Hepatic stellate cell (primary cell): ENCODE data around the gene FANCG.
A peak's percentile ranks its signal among the peaks of the same experiment; 100 is the strongest.

ENCODE experiments used
- DNase-seq: peaks from one replicate; pipeline ENCODE4 v3.0.0; 2011; ENCODE audit warnings: low spot score

FANCG gene

DNA sequence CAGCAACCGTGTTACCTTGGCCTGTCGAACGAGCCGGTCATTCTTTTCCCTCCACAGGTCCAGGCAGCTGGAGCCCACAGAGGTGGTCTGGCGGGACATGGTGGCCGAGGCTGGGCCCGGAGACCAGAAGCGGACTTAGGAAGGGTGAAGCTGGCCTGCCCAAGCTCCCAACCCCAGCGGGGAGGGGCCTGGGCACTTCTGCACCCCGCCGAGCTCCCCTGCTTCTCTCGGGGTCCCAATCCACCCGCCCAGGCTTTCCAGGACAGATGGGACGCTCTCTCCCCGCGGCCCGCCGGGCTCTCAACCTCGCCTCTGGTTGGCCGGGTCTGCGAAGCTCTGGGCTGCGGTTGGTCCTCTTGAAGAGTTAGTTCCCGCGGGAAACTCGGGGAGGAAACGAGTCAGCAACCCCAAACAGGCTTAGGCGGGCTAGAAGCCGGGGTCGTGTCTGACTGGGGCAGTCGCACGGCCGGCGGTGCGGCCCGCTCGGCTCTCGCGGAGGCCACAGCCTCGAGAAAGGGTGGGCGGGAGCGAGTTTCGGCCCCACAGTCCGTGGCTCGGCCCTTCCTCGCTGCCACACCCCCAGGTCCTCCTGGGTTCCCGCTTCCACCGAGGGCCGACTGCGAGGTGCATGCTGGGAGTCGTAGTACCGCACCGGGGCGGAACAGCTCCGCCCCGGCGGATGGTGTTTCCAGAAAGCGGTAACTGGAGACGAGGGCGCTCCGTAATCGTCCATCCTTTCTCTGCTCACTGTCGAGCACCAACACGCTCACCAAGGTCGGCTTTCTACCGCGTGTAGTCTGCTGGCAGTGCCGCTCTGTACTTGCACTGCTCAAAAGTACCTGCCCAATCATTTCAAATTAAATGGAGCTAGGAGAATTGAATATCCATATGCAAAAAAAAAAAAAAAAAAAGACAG, at the start of gene FANCG:
Gene FANCG (minus strand): TSS at position 517 of the 916 bp plus-strand sequence. CDS start 418 bp downstream, at position 99.
- peak; percentile 97 for DNase-seq

- peak; percentile 81 for DNase-seq
Measured at GRCh38 chr9:35116898-35117551, 37.3 kb upstream of the FANCG start.

GRCh38 chr9:35116539-35116897, 36.8 kb upstream of the FANCG start:
- no peak for DNase-seq

GRCh38 chr9:35115680-35116538, 36.2 kb upstream of the FANCG start, which contains the start of gene ATOSB:
ATOSB (minus strand) TSS chr9:35115862; CDS start chr9:35108274, 7,588 bp downstream.
- DNase-seq: peak; percentile 93

GRCh38 chr9:35114840-35115628, 35.3 kb upstream of the FANCG start:
- peak; percentile 34 for DNase-seq

GRCh38 chr9:35114113-35114839, 34.5 kb upstream of the FANCG start:
- DNase-seq: peak; percentile 91

- DNase-seq: peak; percentile 47
Measured at GRCh38 chr9:35112257-35113020, 32.7 kb upstream of the FANCG start.

DNA sequence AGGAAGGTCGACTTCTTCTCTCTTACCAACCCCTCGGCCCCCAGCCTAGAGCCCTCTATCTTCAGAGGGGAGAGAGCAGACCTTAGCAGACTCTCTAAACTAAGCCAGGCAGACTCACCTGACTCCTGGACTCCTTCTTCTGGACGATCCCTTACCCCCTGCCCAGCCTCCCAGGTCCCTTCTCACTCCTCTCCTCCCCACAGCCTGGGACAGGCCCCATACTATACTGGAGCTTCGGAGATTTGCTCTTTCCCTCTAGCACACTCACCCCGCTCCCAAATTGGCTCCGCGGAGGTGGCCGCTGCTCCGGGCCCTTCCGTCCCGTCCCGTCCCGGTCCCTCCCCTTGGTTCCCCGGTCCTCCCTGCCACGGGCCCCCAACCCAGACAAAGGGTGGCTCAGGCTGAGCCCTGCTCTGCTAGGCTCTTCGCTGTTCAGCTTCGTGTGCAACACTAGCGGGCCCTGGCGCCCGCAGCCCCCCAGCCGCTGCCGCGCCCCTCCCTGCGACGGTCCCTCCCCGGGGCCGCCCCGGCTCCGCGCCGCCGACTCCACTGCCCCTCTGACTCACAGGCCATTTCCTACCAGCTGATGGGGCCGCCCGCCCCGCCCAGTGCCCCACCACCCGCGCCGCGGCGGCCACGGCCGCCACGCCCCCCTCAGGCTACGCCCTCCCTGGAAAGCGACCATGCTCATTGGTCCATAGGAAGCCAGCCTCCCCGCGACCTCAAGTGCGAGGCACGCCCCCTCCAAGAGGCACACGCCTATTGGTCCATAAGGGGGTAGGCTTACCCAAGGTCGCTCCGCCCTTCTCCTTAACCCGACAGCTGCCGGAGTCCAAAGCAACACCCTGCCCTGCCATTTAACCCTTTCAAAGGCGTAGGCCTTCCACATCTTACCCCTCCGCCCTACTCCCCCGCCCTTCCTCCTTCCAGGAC, 31.5 kb upstream of the FANCG start:
- peak; percentile 98 for DNase-seq

GRCh38 chr9:35110327-35110761, 30.6 kb upstream of the FANCG start:
- peak; percentile 62 for DNase-seq

DNA sequence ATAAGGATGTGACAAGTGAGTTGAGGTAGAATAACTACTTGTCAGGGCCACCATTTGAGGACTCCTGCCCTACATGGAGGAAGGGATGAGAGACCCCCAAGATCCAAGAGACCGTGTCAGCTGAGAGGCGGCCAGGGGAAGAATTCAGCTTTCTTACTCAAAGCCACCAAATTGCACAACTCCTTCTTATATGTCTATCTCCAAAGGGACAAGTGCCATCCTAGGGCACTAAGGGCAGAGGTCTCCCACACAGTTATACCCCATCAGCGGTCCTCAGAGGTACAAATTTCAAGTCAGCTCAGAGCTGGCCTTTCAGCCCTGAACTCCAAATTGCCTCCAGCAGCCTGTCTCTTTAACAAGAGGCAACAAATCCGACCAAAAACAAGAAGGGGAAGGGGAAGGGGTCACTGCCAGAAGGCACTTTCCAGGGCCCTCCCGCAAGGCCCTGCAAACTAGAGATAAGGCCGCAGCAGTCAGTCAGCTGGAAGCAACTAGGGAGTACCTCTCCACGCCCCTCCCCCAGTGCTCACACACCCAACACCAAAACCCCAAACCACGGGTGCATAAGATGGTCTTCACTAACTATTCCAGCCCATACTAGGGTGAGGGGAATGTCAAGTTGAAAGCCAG, 29.3 kb upstream of the FANCG start:
- no peak for DNase-seq

DNA sequence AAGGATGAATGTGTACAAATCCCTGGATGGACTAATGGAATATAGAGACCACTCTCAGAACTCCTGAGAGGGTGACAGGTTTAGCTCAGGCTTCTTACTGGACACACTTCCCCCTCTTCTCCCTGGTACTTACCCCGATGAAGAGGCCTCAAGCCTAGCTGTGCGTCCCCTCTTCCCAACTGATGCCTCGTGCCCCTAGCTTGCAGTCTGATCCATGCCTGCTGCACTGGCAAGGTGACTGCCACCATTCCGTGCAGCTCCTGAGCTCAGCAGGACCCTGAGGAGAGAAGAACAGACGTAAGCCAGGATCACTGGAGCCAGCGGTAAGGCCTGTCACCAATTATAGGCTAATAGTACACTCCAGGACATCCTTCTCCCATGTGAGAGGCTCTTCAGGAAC, 28.7 kb upstream of the FANCG start:
- no peak for DNase-seq

DNA sequence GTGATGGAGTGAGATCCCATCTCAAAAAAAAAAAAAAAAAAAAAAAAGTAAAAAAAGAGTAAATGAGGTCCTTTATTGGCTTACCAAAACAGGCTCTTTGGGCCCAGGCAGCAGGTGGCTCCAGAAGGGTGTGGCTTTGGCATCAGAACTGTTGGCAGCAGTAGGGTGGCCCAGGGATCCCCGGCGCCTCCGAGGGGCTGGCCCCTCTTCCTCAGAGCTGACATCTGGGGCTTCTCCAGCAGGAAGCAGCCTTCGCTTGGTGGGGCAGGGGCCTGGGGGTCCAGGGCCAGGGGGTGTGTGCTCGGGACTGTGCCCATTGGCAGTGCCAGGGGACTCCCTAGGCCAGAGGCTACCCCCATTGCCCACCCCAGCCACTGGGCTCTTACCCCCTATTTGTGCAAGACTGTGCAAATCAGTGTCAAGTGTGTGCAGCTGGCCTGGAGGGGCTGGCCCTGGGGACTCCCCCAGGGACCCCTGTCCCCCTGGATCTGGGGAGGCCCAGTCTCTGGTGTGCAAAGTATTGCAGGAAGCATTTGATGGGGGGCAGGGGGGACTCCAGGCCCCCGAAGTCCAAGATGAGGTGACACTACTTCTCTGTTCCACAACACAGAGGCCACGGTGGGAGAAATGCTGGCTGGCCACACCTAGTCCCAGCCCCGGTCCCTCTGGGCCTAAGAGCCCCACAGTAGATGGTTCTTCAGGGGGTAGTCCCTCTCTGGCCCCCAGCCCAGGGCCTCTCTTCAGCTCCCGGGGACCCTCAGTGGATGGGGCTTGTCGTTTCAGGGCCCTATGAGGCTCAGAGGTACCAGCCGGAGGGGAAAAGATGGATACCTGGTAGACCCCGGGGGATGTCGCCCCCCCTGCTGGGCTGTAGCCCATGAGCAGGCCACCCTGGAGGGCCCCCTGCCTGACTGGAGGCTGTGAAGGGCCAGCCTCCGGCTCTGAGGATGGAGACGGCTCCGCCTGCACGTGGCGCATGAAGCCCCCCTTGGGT, 27.9 kb upstream of the FANCG start:
- no peak for DNase-seq

DNA sequence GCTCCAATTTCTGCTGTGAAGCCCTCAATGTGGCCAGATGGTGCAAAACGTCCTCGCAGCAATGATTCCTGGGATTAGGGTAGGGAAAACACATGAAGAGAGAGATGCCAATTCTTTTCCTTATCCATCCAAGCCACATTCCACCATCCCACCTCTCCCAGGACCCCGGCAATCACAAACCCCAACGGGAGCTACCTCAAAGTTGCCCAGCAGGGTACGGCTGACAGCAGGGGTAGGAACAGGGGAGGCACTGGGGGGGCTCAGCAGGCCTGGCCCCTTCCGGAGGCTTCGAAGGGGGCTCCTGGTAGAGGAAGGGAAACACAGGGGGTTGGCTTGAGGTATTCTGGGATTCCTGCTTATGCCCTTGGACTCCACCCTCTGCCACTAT, 26.6 kb upstream of the FANCG start:
- DNase-seq: no peak

- DNase-seq: no peak
Measured at GRCh38 chr9:35105571-35106342, 26.0 kb upstream of the FANCG start.

DNA sequence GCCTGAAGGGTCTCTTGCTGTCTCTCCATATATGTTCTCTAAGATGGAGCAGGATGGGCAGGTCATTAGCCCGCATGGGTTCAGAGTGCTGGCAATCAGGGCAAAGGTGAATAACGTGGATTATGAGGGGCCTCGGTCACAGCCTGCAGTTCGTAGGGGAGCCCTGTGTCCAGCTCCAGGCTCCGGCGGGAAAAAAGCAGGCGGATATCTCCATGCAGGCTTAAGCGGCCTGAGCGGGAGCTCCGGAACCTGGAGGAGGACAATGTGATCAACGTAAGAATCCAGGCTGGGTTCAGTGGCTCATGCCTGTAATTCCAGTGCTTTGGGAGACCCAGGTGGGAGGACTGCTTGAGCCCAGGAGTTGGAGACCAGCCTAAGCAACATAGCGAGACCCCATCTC, 25.4 kb upstream of the FANCG start:
- DNase-seq: no peak

DNA sequence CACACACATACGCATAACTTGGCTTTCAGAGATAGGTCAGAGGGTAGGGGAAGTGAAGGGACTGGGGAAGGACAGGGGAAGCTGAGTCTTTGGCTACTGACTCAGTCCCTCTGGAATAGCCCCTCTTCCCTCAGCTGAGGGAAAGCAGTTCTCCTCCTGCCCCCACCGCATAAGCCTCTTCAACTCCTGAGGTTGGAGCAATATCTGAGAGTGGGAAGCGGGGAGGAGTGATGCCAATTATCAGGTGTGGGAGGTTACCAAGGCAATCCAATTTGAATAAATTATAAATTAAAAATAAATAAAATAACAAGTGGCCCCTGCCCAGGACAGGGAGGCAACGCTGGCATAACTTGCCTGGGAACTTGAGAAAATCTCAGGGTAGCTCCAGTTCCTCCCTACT, 24.8 kb upstream of the FANCG start:
- no peak for DNase-seq
